ENCODE data around the gene MSL2.
"Not testable (repeated sequence)": the region's sequence is repeated elsewhere in the genome, so short reads cannot be mapped to it uniquely, and the experiment has no call there.

The MSL2 gene

GRCh38 chr3:136196064-136196400 lies at the start of gene MSL2:
Gene MSL2, minus strand, starts transcription at chr3:136196335. Its CDS starts 1,222 bp downstream, at chr3:136195113.
- DNase-seq: no peak

- no peak for DNase-seq
These were observed 49.6 kb upstream of the MSL2 start for GRCh38 chr3:136245691-136246090.

GRCh38 chr3:136239094-136239493 lies 43.0 kb upstream of the MSL2 start:
- DNase-seq: no peak

- DNase-seq: no peak
These were observed 42.0 kb upstream of the MSL2 start for GRCh38 chr3:136237961-136238649.

GRCh38 chr3:136237103-136237502 lies 41.0 kb upstream of the MSL2 start:
- no peak for DNase-seq

- DNase-seq: no peak
These were observed 40.0 kb upstream of the MSL2 start for GRCh38 chr3:136236109-136236508.

GRCh38 chr3:136235545-136235944 lies 39.4 kb upstream of the MSL2 start:
- no peak for DNase-seq

GRCh38 chr3:136232413-136232812 lies 36.3 kb upstream of the MSL2 start:
- no peak for DNase-seq

GRCh38 chr3:136222746-136223145 lies 26.6 kb upstream of the MSL2 start:
- not testable (repeated sequence) for DNase-seq

- no peak for DNase-seq
These were observed 15.4 kb upstream of the MSL2 start for GRCh38 chr3:136211547-136211946.

GRCh38 chr3:136209921-136210320 lies 13.8 kb upstream of the MSL2 start:
- no peak for DNase-seq

- DNase-seq: no peak
These were observed 11.5 kb upstream of the MSL2 start for GRCh38 chr3:136207489-136208115.

GRCh38 chr3:136199219-136199618 lies 3.1 kb upstream of the MSL2 start:
- DNase-seq: not testable (repeated sequence)

GRCh38 chr3:136198462-136199078 lies 2.4 kb upstream of the MSL2 start:
- DNase-seq: not testable (repeated sequence)

GRCh38 chr3:136197159-136197793 lies 1.1 kb upstream of the MSL2 start:
- no peak for DNase-seq

- peak; percentile 98 to 99 for DNase-seq
These were observed 445 bp upstream of the MSL2 start for GRCh38 chr3:136196401-136197158.

GRCh38 chr3:136195258-136196063 lies 674 bp downstream of the MSL2 start:
- DNase-seq: peak; percentile 88 to 90

- peak; percentile 70 to 78 for DNase-seq
These were observed 1.5 kb downstream of the MSL2 start for GRCh38 chr3:136194409-136195257.

- no peak for DNase-seq
These were observed 2.7 kb downstream of the MSL2 start for GRCh38 chr3:136193278-136194054.

GRCh38 chr3:136192831-136193230 lies 3.3 kb downstream of the MSL2 start:
- DNase-seq: no peak
